Measurements from ENCODE around the gene NTM. TPM values are rescaled to one million over a fixed set of nuclear protein-coding genes. Genes with fewer than 3 reads are reported as not detected.

Gene NTM
- total and polyA plus RNA-seq, 2 of the 8 experiments (the other 6 are each of a cell fraction or from before 2014, with no cell fraction given), result 13.4 to 20.0 TPM

GRCh38 chr11:131644204-131644795, 273.9 kb downstream of the NTM start:
- DNase-seq (ENCODE audit: low read depth in 1 of 2, low spot score in 2 of 2) (no peak), FAIRE-seq (no peak)
- no peaks in the 10 kb centered on the region for H4K20me1 ChIP-seq (replicated peaks in 1 of 2; ENCODE audit: control insufficient read depth in 1 of 2, insufficient read depth in 2 of 2, low read length in 2 of 2)
- no peak overlapping the region for H2AK5ac ChIP-seq (ENCODE audit: low read depth, low read length)
- H2BK12ac ChIP-seq (ENCODE audit: low read depth, low read length), result no peak overlapping the region
- H2BK5ac ChIP-seq (ENCODE audit: low read depth, low read length), result no peak overlapping the region
- H3K56ac ChIP-seq (replicated peaks; ENCODE audit: insufficient read length, low read depth, low read length), result no peak overlapping the region
- 90% methylated on average over 5 of the region's 5 CpGs; no CpG with 5 or more reads in 1 of the 2 experiments for WGBS, 2 experiments (ENCODE audit: extremely low coverage in 1 of 2, insufficient coverage in 1 of 2, insufficient read length in 1 of 2, insufficient replicate concordance in 2 of 2, low coverage in 1 of 2, low lambda C conversion rate in 2 of 2, missing lambda C conversion rate in 1 of 2)
- no peak overlapping the region for H3K23ac ChIP-seq (ENCODE audit: insufficient read length)
- H3K9me3 ChIP-seq (ENCODE audit: insufficient read depth in 2 of 2, low read depth in 1 of 2, low read length in 1 of 2), result no peaks in the 10 kb centered on the region
- H3K23me2 ChIP-seq (ENCODE audit: low read depth, low read length), result no peaks in the 10 kb centered on the region
- H4K8ac ChIP-seq (ENCODE audit: extremely low read depth, insufficient read depth, low read length), result no peak overlapping the region
- no peak overlapping the region for H3K4me3 ChIP-seq (ENCODE audit: extremely low read depth in 1 of 4, insufficient read depth in 2 of 4, low read depth in 3 of 4, low read length in 4 of 4)
- no peak overlapping the region for H3K18ac ChIP-seq (ENCODE audit: extremely low read depth, low read length)
- H3K79me1 ChIP-seq (ENCODE audit: low read depth, low read length), result no peaks in the 10 kb centered on the region
- H4K91ac ChIP-seq (replicated peaks; ENCODE audit: insufficient read length, low read length), result no peak overlapping the region
- no peaks in the 10 kb centered on the region for H3K36me3 ChIP-seq (ENCODE audit: control insufficient read depth in 2 of 4, insufficient read depth in 4 of 4, low read length in 3 of 4)
- no peaks in the 10 kb centered on the region; a peak in 1 of 7 replicates for H3K27me3 ChIP-seq (replicated peaks in 1 of 4; ENCODE audit: control insufficient read depth in 3 of 4, extremely low read depth in 1 of 4, insufficient read depth in 3 of 4, low read length in 3 of 4)
- no peak overlapping the region for H3K9ac ChIP-seq (replicated peaks in 1 of 4; ENCODE audit: extremely low read depth in 1 of 4, low read depth in 3 of 4, low read length in 3 of 4)
- H2BK15ac ChIP-seq (ENCODE audit: low read length), result no peak overlapping the region
- TF ChIP-seq RBBP5 (IDR thresholded peaks at IDR 0.05; ENCODE audit: borderline replicate concordance, low read depth, low read length) (no peak), SP2 (IDR thresholded peaks at IDR 0.05; ENCODE audit: low read length) (no peak), SRF (IDR thresholded peaks at IDR 0.05; ENCODE audit: low read depth, low read length) (no peak), SUZ12 (IDR thresholded peaks at IDR 0.05; ENCODE audit: low read length) (no peak), EGR1 (IDR thresholded peaks at IDR 0.05; ENCODE audit: borderline replicate concordance, low read depth, low read length) (no peak), TCF12 (IDR thresholded peaks at IDR 0.05; ENCODE audit: low read depth, low read length) (no peak)
- H2BK120ac ChIP-seq (replicated peaks; ENCODE audit: low read depth, low read length), result no peak overlapping the region
- peaks cover 9 to 27% (median 22%) of the 10 kb centered on the region in 4 experiments for H3K4me1 ChIP-seq (replicated peaks in 1 of 4; ENCODE audit: control insufficient read depth in 3 of 4, insufficient read depth in 4 of 4, low read length in 3 of 4)
- H2AFZ ChIP-seq (ENCODE audit: low read length), result no peak overlapping the region
- H2BK20ac ChIP-seq (ENCODE audit: low read length), result no peak overlapping the region
- ChIA-PET CTCF (ENCODE audit: partially characterized antibody) (interaction anchor here (1.2 to 1.8 kb wide), 4 partner anchors 10 to 30 kb away, joined by 4 to 5 read pairs (median 5); no protein-coding TSS in a partner anchor), POLR2A (ENCODE audit: partially characterized antibody) (interaction anchor here (0.7 to 1.6 kb wide), 4 partner anchors 10 to 30 kb away, joined by 3 to 7 read pairs (median 3); no protein-coding TSS in a partner anchor)
- no peak overlapping the region for H3K4ac ChIP-seq (replicated peaks; ENCODE audit: insufficient read length, low read depth, low read length)
- no peaks in the 10 kb centered on the region for H3K79me2 ChIP-seq (ENCODE audit: control insufficient read depth in 1 of 2, insufficient read depth in 2 of 2, low read length in 2 of 2)
- H4K5ac ChIP-seq (ENCODE audit: insufficient read length, low read depth, low read length), result no peak overlapping the region
- H3K27ac ChIP-seq (ENCODE audit: low read depth, low read length), result no peak overlapping the region
- no peak overlapping the region for H3K4me2 ChIP-seq (ENCODE audit: insufficient read depth in 1 of 2, low read depth in 2 of 2, low read length in 2 of 2)
- no peak overlapping the region for H3K14ac ChIP-seq (ENCODE audit: insufficient read length)
